HG03095 (cell line): ENCODE results near the gene COIL.
A peak's percentile ranks its signal among the peaks of the same experiment; 100 is the strongest.
"Not testable (repeated sequence)": the region's sequence is repeated elsewhere in the genome, so short reads cannot be mapped to it uniquely, and the experiment has no call there.

Experiments
- ATAC-seq: cut with Tn5 transposase; IDR thresholded peaks from one replicate; pipeline ENCODE4 v1.9.1; 2021; ENCODE audit warnings: moderate library complexity; ENCODE audit not compliant: unreplicated experiment

The COIL gene, protein sequence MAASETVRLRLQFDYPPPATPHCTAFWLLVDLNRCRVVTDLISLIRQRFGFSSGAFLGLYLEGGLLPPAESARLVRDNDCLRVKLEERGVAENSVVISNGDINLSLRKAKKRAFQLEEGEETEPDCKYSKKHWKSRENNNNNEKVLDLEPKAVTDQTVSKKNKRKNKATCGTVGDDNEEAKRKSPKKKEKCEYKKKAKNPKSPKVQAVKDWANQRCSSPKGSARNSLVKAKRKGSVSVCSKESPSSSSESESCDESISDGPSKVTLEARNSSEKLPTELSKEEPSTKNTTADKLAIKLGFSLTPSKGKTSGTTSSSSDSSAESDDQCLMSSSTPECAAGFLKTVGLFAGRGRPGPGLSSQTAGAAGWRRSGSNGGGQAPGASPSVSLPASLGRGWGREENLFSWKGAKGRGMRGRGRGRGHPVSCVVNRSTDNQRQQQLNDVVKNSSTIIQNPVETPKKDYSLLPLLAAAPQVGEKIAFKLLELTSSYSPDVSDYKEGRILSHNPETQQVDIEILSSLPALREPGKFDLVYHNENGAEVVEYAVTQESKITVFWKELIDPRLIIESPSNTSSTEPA

DNA sequence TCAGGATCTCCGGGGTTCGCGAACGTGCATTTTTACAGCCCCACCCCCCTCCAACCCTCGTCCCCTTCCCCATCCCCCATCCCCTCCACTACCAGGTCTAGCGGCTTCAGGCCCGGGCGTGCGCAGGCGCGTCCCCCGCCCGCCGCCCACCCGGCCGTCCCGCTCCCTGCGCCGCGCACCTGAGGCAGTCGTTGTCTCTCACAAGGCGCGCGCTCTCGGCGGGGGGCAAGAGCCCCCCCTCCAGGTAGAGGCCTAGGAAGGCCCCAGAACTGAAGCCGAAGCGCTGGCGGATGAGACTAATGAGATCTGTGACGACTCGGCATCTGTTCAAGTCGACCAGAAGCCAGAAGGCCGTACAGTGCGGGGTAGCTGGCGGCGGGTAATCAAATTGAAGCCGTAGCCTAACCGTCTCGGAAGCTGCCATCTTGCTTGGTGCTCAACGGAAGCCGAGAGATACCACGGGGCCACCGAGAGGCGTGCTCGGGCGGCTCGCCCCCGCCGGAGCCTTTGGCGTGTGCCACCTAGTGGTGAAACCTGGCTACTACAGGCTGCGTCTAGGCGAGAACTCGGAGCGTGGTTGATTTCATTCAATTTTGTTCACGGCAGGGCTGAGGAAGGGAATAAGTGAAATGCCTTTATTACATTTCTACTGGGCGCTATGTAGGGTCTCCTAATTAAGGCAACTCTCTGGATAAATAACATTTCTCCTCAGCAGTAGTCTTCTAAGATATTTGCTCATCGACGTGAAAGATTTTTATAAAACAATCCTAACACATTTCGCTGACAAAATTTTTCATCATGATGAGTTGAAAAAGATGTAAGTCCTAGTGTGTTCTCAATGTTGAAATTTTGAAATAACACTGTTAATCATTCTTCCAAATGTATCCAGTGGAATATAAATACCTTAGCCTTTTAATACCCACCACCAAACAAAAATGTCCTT, at the start of gene COIL:
Gene COIL (minus strand): TSS at position 455 of the 943 bp plus-strand sequence. CDS start 31 bp downstream, at position 424.
- peak; percentile 91 for ATAC-seq

DNA sequence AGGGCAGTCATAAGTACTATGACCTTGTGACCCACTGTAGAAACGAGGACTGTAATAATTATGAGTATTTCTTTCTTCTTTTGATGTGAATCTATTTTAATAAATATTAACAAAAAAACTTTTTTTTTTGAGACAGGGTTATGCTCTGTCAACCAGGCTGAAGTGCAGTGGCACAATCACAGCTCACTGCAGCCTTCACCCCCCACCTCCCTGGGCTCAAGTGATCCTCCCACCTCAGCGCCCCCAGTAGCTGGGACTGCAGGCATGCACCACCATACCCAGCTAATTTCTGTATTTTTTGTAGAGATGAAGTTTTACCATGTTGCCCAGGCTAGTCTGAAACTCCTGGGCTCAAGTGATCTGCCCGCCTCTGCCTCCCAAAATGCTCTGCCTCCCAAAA, 49.6 kb upstream of the COIL start:
- no peak for ATAC-seq

DNA sequence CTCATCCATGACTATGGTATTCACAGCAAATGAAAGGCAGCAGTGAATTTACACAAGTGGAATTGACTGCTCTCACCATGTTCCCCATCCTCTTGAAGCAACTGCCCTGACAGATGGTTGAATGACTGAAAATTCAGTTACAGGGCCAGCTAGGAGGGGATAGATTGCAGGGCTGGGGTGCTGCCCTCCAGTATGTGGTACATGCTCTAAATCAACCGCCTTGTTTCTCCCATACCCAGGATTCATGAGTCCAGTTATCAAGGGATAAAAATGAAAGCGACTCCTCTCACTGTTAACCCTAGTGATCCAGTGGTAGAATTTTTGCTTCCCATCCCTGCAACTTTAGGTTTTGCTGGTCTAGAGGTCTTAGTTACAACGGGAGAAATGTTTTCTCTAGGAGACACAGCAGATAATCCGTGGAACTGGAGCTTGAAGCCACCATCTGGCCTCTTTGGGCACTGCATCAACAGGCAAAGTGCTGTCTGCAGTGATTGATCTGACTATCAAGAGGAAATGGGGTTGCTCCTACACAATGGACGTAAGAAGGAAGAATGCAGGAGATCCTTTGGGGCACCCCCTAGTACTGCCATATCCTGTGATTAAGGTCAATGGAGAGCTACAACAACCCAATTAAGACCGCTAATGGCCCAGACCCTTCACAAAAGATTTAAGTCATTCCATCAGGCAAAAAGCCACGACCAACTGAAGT, 49.0 kb upstream of the COIL start:
- no peak for ATAC-seq

- ATAC-seq, result no peak
Observed at GRCh38 chr17:57008958-57009357, 48.1 kb upstream of the COIL start.

DNA sequence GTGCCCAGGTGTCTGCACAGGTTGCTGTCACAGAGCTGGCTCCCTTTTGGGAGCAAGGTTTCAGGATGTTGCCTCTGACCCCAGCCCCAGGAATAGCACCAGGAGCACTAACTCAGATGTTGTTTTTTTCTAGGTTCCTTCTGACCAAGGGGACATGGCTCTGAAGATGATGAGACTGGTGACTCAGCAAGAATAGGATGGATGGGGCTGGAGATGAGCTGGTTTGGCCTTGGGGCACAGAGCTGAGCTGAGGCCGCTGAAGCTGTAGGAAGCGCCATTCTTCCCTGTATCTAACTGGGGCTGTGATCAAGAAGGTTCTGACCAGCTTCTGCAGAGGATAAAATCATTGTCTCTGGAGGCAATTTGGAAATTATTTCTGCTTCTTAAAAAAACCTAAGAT, 45.2 kb upstream of the COIL start:
- ATAC-seq, result no peak

GRCh38 chr17:57004944-57005579, 44.2 kb upstream of the COIL start:
- peak; percentile 85 for ATAC-seq

DNA sequence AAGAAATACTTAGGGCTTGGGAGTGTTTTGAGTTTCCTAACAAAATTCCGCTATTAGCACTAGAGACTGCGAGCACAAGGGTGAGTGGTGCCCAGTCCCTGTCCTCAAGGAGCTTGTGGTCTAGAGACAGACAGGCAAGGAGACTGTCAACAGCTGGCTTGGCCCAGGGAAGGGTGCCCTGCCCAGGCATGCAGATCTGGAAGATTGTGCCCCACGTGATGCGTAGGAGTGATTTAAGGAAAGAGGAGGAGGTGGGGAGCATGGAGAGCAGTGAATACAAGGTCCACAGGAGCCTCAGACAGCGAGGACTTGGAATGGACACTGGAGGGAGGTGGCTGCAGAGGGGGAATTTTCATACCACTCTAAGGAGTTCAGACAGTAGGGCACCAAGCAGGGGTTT, 42.1 kb upstream of the COIL start:
- no peak for ATAC-seq

- no peak for ATAC-seq
Observed at GRCh38 chr17:57001541-57001940, 40.7 kb upstream of the COIL start.

DNA sequence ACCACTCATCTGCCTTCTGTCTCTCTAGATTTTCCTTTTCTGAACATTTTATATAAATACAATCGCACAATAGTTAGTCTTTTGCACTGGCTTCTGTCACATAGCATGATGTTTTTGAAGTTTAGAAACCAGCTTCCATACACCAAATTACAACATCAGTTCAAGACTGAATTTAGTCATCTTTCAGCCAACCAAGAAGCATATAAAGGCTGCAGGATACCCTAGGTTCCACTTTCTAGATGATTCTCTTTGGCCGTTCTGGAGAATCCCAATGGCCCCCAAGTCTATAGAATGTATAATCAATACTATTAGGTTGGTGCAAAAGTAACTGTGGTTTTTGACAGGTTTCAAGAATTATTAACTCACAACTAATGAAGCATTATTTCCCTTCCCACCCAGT, 36.5 kb upstream of the COIL start:
- no peak for ATAC-seq

DNA sequence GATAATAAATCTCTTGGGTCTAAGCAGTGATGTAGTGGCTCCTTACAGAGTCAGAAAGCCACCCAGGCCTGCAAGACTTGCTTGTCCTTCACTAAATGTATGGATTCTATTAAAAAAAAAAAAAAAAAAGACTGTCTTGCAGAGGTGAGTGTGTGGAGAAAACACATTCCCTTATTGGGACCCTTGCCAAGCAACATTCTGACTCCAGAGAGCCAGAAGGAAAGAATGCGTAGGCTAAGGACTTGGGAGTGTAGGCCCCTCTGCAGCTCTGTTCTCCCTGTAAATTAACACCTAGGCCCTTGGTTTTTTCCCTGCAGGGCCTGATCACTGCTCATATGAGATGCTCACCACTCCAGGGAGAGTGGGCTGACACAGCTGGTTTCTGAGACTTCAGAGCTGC, 34.9 kb upstream of the COIL start:
- no peak for ATAC-seq

- ATAC-seq, result no peak
Observed at GRCh38 chr17:56994009-56994792, 33.4 kb upstream of the COIL start.

GRCh38 chr17:56992364-56992763, 31.5 kb upstream of the COIL start:
- ATAC-seq, result no peak

- ATAC-seq, result no peak
Observed at GRCh38 chr17:56988901-56989572, 28.2 kb upstream of the COIL start.

DNA sequence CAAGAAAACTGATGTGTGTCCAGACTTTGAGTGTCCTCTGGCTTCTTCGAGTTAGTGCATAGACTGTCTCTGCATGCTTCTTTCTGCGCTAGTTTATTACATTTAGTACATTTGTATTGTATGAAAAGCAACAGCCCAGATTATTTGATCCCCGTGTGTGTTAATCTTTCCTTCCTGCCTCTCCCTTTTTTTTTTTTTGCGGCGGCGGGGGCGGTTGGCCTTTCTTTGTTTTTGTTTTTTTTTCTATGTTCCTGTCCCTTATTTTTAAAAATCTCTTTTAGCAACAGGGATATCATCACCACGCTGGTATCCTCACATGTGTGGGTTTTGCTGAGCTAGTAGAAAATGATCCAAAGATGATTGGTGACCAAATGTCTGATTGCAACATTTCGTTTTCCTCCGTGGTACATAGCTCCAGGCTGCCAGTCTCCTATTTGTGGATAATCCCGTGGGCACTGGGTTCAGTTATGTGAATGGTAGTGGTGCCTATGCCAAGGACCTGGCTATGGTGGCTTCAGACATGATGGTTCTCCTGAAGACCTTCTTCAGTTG, 26.5 kb upstream of the COIL start:
- no peak for ATAC-seq

DNA sequence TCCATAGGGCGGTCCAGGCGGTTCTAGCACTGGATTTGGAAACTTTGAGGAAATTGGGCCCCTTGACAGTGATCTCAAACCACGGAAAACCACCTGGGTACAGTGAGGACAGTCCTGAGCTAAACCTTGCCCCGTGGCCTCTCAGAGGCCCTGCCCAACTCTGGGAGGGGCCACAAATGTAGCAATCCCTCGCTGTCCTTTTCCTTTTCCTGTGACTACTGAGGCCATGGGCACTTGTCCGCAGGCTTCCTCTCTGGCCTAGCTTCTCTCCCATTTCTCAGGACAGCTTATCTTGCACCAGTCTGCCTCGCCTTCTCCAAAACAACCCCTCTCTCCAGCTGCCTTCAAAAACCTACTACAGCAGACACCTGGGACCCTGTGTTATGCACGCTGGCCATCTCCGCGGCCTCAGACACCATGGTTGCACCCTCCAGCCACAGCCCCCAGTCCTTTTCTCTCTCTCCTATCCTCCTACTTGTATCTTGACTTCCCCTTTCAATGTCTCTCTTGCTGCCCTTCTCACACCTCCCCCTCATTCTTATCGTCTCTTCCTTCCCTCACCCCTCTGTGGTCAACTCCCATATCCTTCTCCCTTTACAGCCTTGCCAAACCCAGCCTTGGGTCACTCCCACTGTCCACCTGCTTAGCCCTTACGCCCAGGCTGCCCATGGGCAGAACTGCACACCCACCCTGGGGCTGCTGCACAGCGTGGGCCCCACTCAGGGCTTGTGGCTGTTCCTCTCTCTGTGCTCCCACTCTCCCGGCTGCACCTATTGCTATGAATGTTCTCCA, 24.7 kb upstream of the COIL start:
- no peak for ATAC-seq

DNA sequence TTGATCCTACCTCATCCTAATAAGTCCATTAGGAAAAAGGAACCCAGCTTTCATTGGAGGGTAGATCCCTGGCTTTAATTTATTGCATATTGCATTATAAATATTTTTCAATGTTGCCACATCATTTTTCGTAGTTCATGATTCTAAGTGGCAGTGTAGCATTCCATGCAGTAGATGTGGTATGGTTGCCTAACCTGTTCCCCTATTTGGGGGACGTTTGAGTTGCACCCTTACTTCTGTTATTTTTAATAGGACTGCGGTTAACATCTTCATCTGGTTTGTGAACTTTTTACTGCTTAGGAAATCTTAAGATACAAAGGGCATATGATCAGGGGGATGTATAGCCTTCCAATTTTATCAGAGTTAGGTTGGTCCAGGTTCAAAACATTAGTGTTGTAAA, 22.5 kb upstream of the COIL start:
- no peak for ATAC-seq

GRCh38 chr17:56982312-56982711, 21.5 kb upstream of the COIL start:
- no peak for ATAC-seq

GRCh38 chr17:56980526-56980925, 19.7 kb upstream of the COIL start:
- ATAC-seq, result not testable (repeated sequence)
